ENCODE measurements around the gene CCDC68.

- TF ChIP-seq, protein P1, sequence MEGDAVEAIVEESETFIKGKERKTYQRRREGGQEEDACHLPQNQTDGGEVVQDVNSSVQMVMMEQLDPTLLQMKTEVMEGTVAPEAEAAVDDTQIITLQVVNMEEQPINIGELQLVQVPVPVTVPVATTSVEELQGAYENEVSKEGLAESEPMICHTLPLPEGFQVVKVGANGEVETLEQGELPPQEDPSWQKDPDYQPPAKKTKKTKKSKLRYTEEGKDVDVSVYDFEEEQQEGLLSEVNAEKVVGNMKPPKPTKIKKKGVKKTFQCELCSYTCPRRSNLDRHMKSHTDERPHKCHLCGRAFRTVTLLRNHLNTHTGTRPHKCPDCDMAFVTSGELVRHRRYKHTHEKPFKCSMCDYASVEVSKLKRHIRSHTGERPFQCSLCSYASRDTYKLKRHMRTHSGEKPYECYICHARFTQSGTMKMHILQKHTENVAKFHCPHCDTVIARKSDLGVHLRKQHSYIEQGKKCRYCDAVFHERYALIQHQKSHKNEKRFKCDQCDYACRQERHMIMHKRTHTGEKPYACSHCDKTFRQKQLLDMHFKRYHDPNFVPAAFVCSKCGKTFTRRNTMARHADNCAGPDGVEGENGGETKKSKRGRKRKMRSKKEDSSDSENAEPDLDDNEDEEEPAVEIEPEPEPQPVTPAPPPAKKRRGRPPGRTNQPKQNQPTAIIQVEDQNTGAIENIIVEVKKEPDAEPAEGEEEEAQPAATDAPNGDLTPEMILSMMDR (conservative IDR thresholded peaks at IDR 0.05; ENCODE audit: low read depth, low read length), result no peak
- TF ChIP-seq EZH2 (IDR thresholded peaks at IDR 0.05; ENCODE audit: low read length, unreplicated experiment), result no peak
Measured at GRCh38 chr18:54949588-54949987, 9.7 kb downstream of the CCDC68 start.
